ENCODE data around the gene TCL1A.
A peak's percentile ranks its signal among the peaks of the same experiment; 100 is the strongest.

TCL1A gene

GRCh38 chr14:95705518-95705917 lies 8.4 kb downstream of the TCL1A start:
- no peak for DNase-seq (ENCODE audit: low read depth in 2 of 2)

DNA sequence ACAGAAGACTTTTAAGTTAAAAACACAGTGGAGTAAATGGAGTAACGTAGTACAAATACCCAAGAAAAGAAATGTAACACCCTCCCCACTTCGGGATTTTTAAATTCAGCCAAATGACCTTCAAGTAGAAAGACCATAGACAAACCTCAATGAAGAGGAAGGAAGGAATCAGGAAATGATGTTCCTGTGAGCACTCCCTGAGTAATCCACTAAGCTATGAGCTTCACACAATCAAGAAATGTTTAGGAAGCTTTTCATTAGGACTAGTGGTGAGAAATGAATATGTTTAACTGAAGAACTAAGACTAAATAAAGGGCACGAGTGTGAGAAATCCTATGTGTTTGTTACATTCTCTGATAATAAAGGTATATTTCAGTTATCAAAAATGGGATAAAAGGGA lies 10.1 kb downstream of the TCL1A start:
- DNase-seq (ENCODE audit: low read depth in 2 of 2), result no peak

GRCh38 chr14:95703341-95703740 lies 10.6 kb downstream of the TCL1A start:
- no peak for DNase-seq (ENCODE audit: low read depth in 2 of 2)

- DNase-seq (ENCODE audit: low read depth in 2 of 2), result no peak
Observed at GRCh38 chr14:95701846-95702221, 12.1 kb downstream of the TCL1A start.

DNA sequence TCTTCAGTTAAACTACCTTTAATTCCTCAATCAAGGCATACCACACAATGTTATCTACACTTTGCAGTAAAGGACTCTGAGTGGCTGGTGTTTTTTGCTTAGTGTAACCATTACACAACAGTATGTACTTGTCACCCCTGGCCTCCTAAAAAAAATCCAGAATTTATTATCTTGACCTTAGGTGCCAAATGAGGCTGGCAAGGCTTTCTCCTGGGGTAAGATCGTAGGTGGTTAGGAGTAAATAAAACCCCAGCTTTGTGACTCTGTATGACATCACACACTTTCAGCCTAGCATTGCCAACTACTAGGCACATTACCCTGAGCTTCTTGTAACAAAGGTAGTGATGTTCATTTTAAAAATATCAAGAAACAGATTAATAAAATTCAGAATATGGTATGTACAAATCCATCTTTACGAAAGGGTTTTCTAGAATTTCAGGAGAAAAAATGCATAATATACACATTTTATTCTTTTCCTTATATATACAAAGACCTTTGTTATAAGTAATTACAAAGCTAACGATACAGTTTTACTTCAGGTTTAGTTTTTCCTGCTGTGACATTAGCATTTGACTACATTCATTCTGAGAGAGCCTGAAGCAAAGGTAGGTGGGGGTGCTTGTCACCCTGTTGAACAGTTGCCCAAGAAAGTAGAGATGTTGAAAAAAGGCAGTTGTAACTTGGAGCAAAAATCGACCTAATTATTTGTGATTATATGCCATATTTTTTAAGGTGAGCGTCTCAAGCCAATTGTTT lies 13.5 kb downstream of the TCL1A start:
- DNase-seq (ENCODE audit: low read depth in 2 of 2), result no peak

GRCh38 chr14:95699412-95699811 lies 14.5 kb downstream of the TCL1A start:
- DNase-seq (ENCODE audit: low read depth in 2 of 2), result no peak

- DNase-seq (ENCODE audit: low read depth in 2 of 2), result no peak
Observed at GRCh38 chr14:95698287-95698686, 15.6 kb downstream of the TCL1A start.

- DNase-seq (ENCODE audit: low read depth in 2 of 2), result no peak
Observed at GRCh38 chr14:95697764-95698163, 16.2 kb downstream of the TCL1A start.

DNA sequence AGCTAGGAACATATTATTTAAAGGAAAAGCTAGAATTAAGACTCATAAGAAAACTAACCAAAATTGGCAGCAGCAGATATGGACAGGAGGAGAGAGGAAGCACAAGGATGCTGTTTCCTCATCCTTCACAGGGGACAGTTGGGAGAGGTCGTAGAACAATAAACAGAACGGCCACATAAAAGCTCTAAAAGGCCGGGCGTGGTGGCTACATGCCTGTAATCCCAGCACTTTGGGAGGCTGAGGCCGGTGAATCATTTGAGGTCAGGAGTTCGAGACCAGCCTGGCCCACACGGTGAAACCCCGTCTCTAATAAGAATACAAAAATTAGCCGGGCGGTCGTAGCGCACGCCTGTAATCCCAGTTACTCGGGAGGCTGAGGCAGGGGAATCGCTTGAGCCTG lies 17.2 kb downstream of the TCL1A start:
- no peak for DNase-seq (ENCODE audit: low read depth in 2 of 2)

DNA sequence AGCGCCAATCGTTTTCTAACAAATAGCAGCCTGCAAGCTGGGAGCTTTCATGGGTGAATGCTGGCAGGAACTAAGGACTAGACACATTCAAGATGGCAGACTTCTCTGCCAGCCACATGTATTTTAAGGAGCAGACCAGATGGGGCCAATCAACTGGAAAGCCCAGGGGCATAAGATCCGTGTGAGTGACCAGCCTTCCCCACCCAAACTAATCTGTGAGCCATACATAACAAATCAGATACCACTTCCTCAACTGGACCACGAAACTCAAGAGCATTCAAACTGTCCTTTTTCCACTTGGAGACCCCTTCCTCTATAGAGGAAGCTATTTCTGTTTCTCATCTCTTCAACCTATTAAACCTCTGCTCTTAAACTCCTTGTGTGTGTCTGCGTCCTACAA lies 18.0 kb downstream of the TCL1A start:
- no peak for DNase-seq (ENCODE audit: low read depth in 2 of 2)

DNA sequence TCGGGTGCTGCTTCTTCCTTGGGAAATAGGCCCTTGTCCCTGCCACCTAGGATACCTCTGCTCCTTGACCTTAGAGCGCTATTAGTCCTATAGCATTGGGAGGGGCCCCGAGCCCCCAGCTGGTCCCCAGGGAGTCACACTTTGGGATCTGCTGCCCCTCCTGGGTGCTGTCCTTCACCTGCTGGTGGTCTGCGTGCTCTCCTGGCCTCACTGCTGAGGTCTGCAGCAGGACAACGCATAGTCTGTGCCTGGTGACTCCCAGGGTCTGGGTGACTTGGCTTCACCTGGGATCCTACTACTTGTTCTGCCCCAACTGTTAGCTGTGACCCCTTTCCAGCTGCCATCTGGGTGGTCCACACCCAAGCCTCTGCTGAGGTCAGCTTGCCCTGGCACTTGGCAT lies 18.9 kb downstream of the TCL1A start:
- DNase-seq (ENCODE audit: low read depth in 2 of 2), result no peak

DNA sequence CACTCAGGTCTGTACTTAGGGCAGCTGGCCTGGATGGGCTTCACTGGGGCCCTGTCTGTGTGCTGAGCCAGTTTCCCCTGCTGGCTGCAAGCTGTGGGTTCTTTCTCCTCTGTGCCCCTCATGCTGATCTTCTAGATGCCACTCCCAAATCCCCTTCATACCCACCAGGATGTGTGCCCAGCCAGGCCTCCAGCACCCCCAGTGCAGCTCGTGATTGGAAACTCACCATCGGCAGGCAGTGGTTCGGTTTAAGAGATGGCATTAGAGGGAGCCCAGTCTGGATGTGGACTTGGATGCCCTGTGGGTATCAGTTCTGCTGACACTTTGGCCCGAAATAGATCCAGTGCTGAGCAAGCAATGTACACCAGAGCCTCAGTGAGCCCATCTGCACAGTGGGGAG lies 21.8 kb downstream of the TCL1A start:
- no peak for DNase-seq (ENCODE audit: low read depth in 2 of 2)

- DNase-seq (ENCODE audit: low read depth in 2 of 2), result no peak
Observed at GRCh38 chr14:95691591-95691990, 22.3 kb downstream of the TCL1A start.

DNA sequence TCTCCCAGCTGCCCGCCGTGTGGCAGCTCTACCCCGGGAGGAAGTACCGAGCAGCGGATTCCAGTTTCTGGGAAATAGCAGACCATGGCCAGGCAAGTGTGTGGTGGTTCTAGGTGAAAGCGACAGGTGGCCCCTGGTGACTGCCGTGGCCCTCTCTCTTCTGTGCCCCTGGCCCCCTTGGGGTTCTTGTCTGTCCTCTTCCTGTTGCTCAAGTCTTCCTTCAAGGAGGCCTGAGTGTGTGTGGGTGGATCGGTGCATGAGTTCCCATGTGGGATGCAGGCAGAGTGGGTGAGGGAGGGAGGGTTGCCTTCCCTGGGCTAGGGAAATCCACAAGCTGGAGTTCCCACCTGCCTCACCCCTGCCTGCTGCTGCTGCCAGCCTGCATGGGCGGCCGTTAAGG lies 23.1 kb downstream of the TCL1A start:
- no peak for DNase-seq (ENCODE audit: low read depth in 2 of 2)

DNA sequence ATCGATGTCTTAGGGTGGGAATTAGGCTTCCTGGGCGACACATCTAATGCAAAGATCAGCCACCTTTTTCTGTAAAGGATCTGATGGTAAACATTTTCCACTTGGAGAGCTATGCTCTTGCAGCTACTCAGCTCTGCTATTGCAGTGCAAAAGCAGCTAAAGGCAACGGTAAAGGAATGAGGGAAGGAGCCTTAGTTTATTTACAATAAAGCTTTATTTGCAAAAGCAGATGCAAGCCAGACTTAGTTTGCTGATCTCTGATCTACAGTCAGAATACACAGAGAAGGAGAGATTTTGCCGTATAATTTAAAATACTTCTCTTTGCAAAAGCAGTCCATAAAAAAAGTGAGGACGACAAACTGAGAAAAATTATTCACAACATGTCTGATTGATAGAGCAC lies 24.5 kb downstream of the TCL1A start:
- DNase-seq (ENCODE audit: low read depth in 2 of 2), result no peak

DNA sequence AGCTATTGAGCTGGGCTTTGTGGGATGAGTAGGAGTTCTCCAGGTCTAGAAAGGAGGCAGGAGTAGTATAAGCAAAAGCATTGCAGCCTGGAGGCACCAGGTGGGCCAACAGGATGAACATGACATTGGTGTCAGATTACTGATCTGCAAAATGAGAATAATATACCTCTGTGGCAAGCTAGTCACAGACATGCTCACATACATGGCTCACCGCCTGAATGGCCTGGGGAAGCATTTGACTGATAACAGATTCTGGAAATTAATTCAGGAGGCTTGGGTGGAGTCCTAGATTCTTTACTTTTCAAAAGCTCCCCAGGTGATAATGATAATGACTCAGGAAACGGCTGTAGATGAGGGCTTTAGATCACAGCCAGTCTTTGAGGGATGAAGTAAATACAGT lies 27.0 kb downstream of the TCL1A start:
- DNase-seq (ENCODE audit: low read depth in 2 of 2), result no peak

DNA sequence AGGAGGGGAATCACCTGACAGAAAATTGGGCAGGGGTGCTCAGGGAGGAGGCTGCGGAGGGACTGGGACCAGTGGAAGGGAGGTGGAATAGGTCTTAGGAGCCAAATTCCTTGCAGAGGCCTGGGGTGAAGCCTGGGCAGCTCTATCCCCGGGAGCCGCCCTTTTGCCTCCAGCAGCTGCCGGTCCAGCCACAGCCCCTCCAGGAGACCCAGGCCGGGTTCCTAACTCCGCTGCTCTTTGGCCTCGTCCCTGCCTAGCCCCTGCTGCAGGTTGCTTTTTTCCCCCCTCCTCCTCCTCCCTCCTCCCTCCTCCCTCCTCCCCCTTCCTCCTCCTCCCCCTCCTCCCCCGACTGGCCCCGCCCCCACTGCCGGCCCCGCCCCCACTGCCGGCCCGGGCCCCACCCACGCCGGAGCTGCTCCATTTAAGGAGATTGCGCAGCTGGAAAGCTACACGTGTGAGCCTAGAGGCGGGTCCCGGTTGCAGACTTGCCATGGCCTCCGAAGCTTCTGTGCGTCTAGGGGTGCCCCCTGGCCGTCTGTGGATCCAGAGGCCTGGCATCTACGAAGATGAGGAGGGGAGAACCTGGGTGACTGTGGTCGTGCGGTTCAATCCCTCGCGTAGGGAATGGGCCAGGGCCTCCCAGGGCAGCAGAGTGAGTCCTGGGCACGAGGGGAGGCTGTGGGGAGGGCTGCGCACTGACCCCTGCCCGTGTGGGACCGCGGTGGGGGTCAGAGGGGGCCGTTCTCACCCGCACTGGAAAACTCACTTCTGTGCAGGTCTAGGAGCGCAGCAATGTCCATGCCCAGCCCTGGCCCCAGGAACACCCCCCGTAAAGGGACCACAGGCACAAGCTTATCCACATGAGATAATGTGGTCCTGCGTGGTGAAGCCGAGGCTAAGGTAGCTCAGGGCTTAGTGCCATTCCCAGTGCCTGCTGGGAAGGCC lies 27.7 kb downstream of the TCL1A start, which contains the start of gene TCL1B:
TCL1B (plus strand) TSS at position 449 of the 945 bp plus-strand sequence; CDS start at position 491, 42 bp downstream.
- DNase-seq (ENCODE audit: low read depth in 2 of 2), result no peak

GRCh38 chr14:95683793-95684192 lies 30.1 kb downstream of the TCL1A start:
- peak in 1 of 2 donors; percentile 4 for DNase-seq (ENCODE audit: low read depth in 2 of 2)

- no peak for DNase-seq (ENCODE audit: low read depth in 2 of 2)
Observed at GRCh38 chr14:95681153-95681552, 32.8 kb downstream of the TCL1A start.

- no peak for DNase-seq (ENCODE audit: low read depth in 2 of 2)
Observed at GRCh38 chr14:95679998-95680735, 33.8 kb downstream of the TCL1A start.

DNA sequence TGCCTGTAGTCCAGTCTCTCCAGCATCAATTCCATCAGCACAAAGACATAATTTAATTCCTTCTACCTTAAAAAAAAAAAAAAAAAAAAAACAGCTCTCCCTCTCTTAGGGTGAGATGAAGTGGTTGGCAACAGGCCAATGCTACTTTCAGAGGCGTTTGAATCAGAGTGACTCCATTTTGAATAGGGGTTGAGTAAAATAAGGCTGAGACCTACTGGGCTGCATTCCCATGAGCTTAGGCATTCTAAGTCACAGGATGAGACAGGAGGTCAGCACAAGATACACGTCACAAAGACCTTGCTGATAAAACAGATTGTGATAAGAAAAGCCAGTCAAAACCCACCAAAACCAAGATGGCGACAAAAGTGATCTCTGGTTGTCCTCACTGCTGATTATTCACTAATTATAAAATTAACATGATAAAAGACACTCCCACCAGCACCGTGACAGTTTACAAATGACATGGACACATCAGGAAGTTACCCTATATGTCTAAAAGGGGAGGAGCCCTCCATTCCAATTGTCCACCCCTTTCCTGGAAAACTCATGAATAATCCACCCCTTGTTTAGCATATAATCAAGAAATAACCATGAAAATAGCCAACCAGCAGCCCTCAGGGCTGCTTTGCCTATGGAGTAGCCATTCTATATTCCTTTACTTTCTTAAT lies 34.6 kb downstream of the TCL1A start:
- DNase-seq (ENCODE audit: low read depth in 2 of 2), result no peak
